ENCODE data around the gene C18orf54.
"Not testable (repeated sequence)": the region's sequence is repeated elsewhere in the genome, so short reads cannot be mapped to it uniquely, and the experiment has no call there.

The C18orf54 gene

GRCh38 chr18:54386800-54387495 lies 29.2 kb downstream of the C18orf54 start:
- DNase-seq (ENCODE audit: low read depth in 2 of 2): not testable (repeated sequence)

- no peak for DNase-seq (ENCODE audit: low read depth in 2 of 2)
Measured at GRCh38 chr18:54387631-54388030, 29.9 kb downstream of the C18orf54 start.

GRCh38 chr18:54388203-54389142 lies 30.8 kb downstream of the C18orf54 start:
- DNase-seq (ENCODE audit: low read depth in 2 of 2): no peak

- no peak for DNase-seq (ENCODE audit: low read depth in 2 of 2)
Measured at GRCh38 chr18:54389143-54389505, 31.4 kb downstream of the C18orf54 start.

- DNase-seq (ENCODE audit: low read depth in 2 of 2): no peak
Measured at GRCh38 chr18:54390838-54391237, 33.1 kb downstream of the C18orf54 start.

GRCh38 chr18:54392543-54393023 lies 34.9 kb downstream of the C18orf54 start:
- DNase-seq (ENCODE audit: low read depth in 2 of 2): no peak

GRCh38 chr18:54393648-54394294 lies 36.1 kb downstream of the C18orf54 start:
- no peak for DNase-seq (ENCODE audit: low read depth in 2 of 2)

GRCh38 chr18:54396760-54397159 lies 39.1 kb downstream of the C18orf54 start:
- no peak for DNase-seq (ENCODE audit: low read depth in 2 of 2)

- DNase-seq (ENCODE audit: low read depth in 2 of 2): no peak
Measured at GRCh38 chr18:54405290-54405689, 47.6 kb downstream of the C18orf54 start.

GRCh38 chr18:54411781-54412180 lies 54.1 kb downstream of the C18orf54 start:
- no peak for DNase-seq (ENCODE audit: low read depth in 2 of 2)

GRCh38 chr18:54415086-54415485 lies 57.4 kb downstream of the C18orf54 start:
- no peak for DNase-seq (ENCODE audit: low read depth in 2 of 2)

- DNase-seq (ENCODE audit: low read depth in 2 of 2): no peak
Measured at GRCh38 chr18:54416436-54416835, 58.7 kb downstream of the C18orf54 start.

- no peak for DNase-seq (ENCODE audit: low read depth in 2 of 2)
Measured at GRCh38 chr18:54423831-54424230, 66.1 kb downstream of the C18orf54 start.

GRCh38 chr18:54426085-54426665 lies 68.5 kb downstream of the C18orf54 start:
- DNase-seq (ENCODE audit: low read depth in 2 of 2): no peak

All from stimulated activated CD4-positive, alpha-beta T cell treated with anti-CD3 and anti-CD28 coated beads, Interleukin-1b, Interleukin-23, amount 100 ng/mL, for 4 hours (primary cell).